GDM1 (cell line): ENCODE measurements around the gene CACNA1B.

Source experiments
- DNase-seq: peaks from one replicate; lab custom pipeline; 2025; lab: John Stamatoyannopoulos, UW

Gene CACNA1B

DNA sequence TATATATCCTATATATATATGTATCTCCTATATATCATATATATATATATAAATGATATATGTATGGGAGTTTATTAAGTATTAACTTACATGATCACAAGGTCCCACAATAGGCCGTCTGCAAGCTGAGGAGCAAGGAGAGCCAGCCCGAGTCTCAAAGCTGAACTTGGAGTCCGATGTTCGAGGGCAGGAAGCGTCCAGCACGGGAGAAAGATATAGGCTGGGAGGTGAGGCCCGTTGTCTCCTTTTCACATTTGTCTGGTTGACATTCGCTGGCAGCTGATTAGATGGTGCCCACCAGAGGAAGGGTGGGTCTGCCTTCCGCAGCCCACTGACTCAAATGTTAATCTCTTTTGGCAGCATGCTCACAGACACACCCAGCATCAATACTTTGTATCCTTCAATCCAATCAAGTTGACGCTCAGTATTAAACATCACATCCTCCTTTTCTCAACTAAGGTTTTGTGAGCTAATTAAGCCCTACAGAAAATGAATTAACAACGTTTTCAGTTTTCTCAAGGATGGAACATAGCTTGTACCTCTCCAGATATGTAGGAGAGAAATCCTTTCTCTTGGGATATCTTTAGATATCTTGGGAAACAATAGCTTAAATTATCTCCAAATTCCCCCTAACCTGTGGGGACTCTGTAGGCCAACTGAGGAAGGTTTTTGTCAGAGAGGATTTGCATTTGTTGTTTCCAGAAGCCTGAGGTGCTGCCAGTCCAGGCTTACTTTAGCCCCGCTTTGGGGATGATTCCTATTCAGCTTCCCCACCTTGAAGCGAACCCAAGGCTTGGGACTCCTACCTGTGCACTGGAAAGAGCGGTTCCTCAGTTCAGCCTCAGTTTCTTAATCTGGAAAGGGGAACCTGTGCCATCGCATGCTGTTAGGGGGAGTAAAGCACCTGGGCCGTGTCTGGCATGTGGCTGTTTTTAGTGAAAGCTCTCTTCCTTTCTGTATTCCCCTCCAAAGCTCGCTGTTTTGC lies 163.2 kb downstream of the CACNA1B start:
- no peak for DNase-seq

DNA sequence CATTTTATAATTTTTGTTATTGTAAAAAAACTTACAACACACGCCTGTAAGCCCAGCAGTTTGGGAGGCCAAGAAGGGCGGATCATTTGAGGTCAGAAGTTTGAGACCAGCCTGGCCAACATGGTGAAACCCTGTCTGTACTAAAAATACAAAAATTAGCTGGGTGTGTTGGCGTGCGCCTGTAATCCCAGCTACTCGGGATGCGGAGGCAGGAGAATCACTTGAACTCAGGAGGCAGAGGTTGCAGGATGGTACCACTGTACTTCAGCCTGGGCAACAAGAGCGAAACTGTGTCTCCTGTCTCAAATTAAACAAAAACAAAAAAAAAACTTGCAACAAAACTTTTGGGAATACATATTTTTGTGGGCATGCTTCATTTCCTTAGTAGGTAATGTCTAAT lies 164.6 kb downstream of the CACNA1B start:
- DNase-seq, result no peak

GRCh38 chr9:138042640-138043039 lies 165.1 kb downstream of the CACNA1B start:
- DNase-seq, result no peak

DNA sequence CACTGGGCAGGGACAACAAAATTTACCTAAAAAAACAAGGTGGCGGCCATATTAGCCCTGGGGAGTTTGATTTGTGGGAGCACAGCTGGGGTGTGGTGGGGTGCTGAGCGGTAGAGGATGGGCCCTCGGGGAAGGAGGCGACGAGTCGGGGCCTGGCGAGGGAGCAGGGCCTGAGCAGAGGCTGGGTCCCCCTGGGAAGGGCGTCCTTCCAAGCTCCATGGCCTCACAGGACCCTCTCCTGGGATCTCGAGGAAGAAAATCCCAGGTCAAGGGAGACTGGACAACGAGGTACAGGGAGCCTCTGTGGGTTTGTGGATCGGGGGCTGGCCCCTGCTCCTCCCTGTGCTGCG lies 165.5 kb downstream of the CACNA1B start:
- no peak for DNase-seq

GRCh38 chr9:138043411-138044345 lies 166.1 kb downstream of the CACNA1B start:
- DNase-seq, result no peak

GRCh38 chr9:138044485-138045383 lies 167.2 kb downstream of the CACNA1B start:
- DNase-seq, result no peak

DNA sequence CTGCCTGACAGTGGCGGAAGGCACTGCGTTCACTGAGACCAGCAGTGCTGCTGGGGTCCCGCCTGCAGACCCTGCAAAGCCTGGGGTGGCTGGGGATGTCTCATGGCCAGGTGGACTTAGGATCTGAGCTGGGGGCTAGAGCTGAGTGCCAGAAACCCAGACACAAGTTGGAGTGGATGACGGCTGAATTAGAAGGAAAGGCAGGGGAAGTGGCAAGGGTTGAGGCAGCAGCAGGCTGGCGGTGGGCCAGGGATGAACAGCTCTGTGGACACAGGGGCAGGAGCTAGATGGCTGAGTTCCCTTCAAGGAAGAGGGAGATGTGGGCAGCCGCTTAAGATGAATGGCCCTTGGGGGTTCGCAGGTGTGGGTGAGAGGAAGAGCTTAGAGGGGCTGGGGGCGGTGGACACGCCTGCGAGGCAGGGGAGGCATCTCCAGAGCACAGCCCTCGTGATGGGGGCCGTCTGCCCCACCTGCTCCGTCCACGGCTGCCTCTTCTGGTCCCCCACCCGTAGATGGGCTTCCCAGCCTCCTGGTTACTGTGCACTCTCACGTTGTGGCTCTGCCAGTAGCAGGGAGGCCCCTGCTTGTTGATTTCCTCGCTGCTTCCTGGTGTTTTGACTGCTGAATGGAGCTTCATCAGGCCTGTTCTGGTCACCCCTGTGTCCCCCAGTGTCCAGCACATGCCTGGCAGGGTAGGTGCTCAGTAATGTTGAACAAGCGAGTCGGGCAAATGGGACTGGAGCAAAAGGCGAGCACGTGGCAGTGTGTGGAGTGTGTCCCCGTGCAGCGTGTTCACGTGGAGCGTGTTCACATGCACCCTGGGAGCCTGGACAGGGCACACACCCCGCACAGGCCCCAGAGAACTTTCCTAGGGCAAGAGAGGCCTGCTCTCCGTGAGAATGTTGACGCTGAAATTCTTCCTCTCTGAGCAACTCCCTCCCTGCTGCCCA lies 168.2 kb downstream of the CACNA1B start:
- DNase-seq, result no peak

- no peak for DNase-seq
Observed at GRCh38 chr9:138046641-138047301, 169.2 kb downstream of the CACNA1B start.

GRCh38 chr9:138047469-138048040 lies 170.0 kb downstream of the CACNA1B start:
- DNase-seq, result no peak

GRCh38 chr9:138048184-138048583 lies 170.6 kb downstream of the CACNA1B start:
- DNase-seq, result no peak

DNA sequence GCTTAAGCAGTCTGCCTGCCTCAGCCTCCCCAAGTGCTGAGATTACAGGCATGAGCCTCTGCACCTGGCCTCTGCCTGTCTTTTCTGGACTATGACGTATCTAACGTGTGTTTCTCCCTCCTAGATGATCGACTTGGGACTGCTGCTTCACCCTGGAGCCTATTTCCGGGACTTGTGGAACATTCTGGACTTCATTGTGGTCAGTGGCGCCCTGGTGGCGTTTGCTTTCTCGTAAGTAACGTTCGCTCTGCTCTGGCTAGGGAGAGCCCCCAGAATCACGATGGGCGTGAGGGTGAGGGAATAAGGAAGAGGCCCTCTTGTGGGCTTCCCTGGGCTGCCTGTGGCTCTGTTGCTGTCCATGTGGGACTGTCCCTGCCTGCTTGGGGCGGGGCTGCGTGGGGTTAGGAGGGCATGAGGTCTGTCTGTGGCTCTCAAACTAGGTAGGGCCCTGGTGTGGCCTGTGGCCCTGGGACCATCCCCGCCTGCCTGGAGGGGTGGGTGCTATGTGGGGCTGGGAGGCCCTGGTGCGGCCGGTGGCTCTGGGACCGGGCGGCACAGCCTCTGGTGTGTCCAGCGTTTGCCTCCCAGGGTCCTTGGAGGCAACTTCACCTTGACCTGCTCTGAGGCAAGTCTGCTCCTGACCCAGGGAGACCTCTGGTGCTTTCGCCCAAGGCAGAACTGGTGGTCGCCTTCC lies 171.7 kb downstream of the CACNA1B start:
- no peak for DNase-seq

DNA sequence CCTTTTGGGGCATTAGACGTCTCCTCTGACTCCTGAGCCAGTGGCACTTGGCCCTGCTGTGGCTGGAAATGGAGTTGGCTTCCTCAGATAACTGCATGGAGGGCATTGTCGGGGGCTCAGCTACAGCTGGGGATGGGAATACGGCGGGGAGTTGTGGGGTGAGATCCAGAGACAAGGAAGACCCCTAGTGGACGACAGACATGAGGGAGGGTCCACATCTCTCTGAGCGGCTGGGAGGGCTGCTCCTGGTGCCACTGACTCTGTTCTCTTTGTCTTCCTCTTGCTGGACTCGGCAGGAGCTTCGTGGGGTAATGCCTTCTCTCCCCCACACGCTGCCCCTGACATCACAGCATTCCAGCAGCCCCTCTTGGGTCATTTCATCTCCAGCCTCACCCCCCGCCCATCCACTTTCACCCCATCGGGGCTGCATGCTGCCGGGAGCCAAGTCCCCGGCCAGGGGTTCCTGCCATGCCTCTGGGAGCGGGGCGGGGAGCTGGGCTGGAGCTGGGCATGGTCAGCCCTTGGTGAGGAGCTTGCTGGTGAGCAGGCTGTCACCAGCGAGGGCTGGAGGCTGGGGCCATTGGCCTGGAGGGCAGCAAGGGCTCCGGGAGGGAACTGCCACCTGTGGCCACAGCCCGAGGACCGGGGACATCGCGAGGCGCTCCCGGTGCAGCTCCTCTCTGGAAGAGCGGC lies 172.3 kb downstream of the CACNA1B start:
- no peak for DNase-seq

DNA sequence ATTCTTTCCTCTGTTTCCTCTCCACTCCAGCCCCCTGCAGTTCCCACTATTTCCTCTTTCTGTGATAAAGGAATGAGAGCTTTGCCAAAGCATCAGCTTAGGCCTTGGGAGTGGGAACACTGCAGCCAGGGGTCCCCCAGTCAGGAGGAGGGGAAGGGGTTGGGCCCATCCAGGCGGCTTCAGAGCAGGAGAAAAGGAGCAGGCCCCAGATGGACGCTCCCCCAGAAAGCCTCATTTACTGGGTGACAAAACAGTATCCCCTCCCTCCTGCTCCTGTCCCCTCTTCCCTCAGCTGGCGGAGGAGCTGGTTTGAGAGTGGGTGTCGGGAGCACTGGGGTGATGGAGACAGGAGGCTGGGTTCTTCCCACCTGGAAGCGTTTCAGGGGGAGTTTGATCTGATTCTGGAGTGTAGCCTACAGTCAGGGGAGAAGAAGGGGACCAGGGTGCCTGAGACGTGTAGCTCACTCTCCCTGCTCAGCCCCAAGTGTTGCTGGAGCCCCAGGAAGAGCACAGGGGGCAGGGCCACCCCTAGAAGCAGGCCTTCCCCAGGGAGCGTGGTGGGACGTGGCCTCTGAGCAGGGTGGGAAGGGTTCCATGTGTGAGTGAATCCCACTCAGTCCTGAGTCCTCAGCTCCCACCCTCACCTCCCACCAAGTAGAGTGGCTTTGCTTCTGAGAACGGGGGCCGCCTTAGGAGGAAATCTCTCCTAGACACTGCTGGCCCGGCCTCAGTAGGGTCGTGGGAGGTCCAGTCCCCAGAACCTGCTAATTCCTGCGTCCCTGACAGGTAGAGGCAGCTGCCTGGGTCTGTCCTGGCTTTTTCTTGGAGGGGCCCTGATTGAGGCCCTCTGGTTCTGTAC lies 173.1 kb downstream of the CACNA1B start:
- DNase-seq, result no peak

GRCh38 chr9:138051586-138052321 lies 174.2 kb downstream of the CACNA1B start:
- no peak for DNase-seq

- DNase-seq, result no peak
Observed at GRCh38 chr9:138052322-138052615, 174.7 kb downstream of the CACNA1B start.

DNA sequence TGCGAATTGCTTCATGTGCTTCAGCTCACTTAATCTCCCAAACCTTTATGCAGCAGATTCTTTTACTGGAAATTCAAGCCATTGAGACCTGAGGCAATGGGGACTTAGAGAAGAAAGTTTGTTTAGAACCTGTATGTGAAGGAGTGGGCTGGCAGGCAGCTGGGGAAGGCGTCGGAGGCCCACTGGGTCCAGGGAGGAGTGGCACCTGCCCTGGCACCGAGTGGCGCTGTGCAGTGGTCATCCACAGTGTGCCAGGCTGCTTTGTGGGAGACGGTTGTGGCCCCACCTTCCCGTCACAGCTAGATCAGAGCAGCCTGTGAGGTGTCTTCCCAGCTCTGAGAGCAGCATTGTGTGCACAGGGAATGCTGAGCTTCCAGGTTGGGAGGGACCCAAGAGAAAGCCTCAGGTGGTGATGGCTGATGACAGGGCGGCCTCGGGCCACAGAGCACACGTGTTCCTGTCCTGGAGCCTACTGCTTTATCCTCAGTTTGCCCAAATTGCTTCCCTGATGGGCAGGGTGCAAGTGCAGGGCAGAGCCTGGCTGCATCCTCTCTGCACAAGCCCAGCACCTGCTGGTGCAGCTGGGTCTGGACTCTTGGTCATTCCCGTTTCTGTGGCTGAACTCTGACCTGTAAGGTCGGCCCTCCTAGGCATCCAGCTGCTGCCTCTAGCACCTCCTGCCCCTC lies 175.2 kb downstream of the CACNA1B start:
- no peak for DNase-seq
